Astrocyte (in vitro differentiated cells and primary cell): ENCODE results near the gene ASCC3. TPM values are rescaled to one million over a fixed set of nuclear protein-coding genes. Genes with fewer than 3 reads are reported as not detected.

Experiments used
- DNase-seq: peaks from one replicate; pipeline ENCODE4 v3.0.0-alpha.2; 2010; ENCODE audit warnings: low read depth
- FAIRE-seq: peaks from 2 replicates; lab custom pipeline; 2011; peaks lifted over from hg19 to GRCh38; lab: Jason Lieb, UNC
- H2AFZ ChIP-seq: 2 replicates; pipeline ENCODE4 v1.6.0; 2012; ENCODE audit warnings: low read depth, low read length, inconsistent platforms
- H3K27ac ChIP-seq: 2 replicates; pipeline ENCODE4 v1.5.1; 2011; ENCODE audit warnings: low read depth, low read length, inconsistent platforms
- H3K27me3 ChIP-seq: 2 replicates; pipeline ENCODE4 v1.6.0; 2011; ENCODE audit warnings: low read length, inconsistent platforms; ENCODE audit not compliant: insufficient read depth
- H3K36me3 ChIP-seq: 2 replicates; pipeline ENCODE4 v1.5.1; 2011; ENCODE audit warnings: low read length, inconsistent platforms; ENCODE audit not compliant: insufficient read depth
- H3K4me1 ChIP-seq: 2 replicates; pipeline ENCODE4 v1.5.1; 2011; ENCODE audit warnings: low read length, inconsistent platforms; ENCODE audit not compliant: insufficient read depth
- H3K4me2 ChIP-seq: 2 replicates; pipeline ENCODE4 v1.6.0; 2012; ENCODE audit warnings: low read length, inconsistent platforms
- H3K4me3 ChIP-seq: 2 replicates; pipeline ENCODE4 v1.5.1; 2011; ENCODE audit warnings: low read depth, mild to moderate bottlenecking, low read length, inconsistent platforms; ENCODE audit not compliant: insufficient read depth
- H3K79me2 ChIP-seq: 2 replicates; pipeline ENCODE4 v1.6.0; 2012; ENCODE audit warnings: mild to moderate bottlenecking, low read length, inconsistent platforms; ENCODE audit not compliant: insufficient read depth
- H3K9ac ChIP-seq: 2 replicates; pipeline ENCODE4 v1.6.0; 2012; ENCODE audit warnings: mild to moderate bottlenecking, low read length, inconsistent platforms
- H3K9me3 ChIP-seq: 2 replicates; pipeline ENCODE4 v1.5.1; 2012; ENCODE audit warnings: low read depth, mild to moderate bottlenecking, low read length, inconsistent platforms; ENCODE audit not compliant: insufficient read depth
- H4K20me1 ChIP-seq: 2 replicates; pipeline ENCODE4 v1.6.0; 2012; ENCODE audit warnings: low read length, inconsistent platforms; ENCODE audit not compliant: insufficient read depth
- H3K27ac Mint-ChIP-seq: one replicate; pipeline ENCODE4 v1.8.0; 2021; ENCODE audit warnings: mild to moderate bottlenecking, mixed read lengths; ENCODE audit not compliant: unreplicated experiment
- H3K27me3 Mint-ChIP-seq: one replicate; pipeline ENCODE4 v1.8.0; 2021; ENCODE audit warnings: low read depth, mixed read lengths; ENCODE audit not compliant: unreplicated experiment
- H3K36me3 Mint-ChIP-seq: one replicate; pipeline ENCODE4 v1.8.0; 2021; ENCODE audit warnings: low read depth, mixed read lengths; ENCODE audit not compliant: unreplicated experiment
- H3K4me1 Mint-ChIP-seq: one replicate; pipeline ENCODE4 v1.8.0; 2021; ENCODE audit warnings: low read depth, mixed read lengths; ENCODE audit not compliant: unreplicated experiment
- H3K4me3 Mint-ChIP-seq: one replicate; pipeline ENCODE4 v1.8.0; 2021; ENCODE audit warnings: mild to moderate bottlenecking, moderate library complexity, mixed read lengths; ENCODE audit not compliant: unreplicated experiment
- H3K9me3 Mint-ChIP-seq: one replicate; pipeline ENCODE4 v1.8.0; 2021; ENCODE audit warnings: mild to moderate bottlenecking, mixed read lengths; ENCODE audit not compliant: unreplicated experiment
- CTCF ChIP-seq: IDR thresholded peaks from 2 replicates; pipeline ENCODE4 v1.5.1; 2011; ENCODE audit warnings: low read depth, mild to moderate bottlenecking, inconsistent platforms, low read length, moderate library complexity; ENCODE audit not compliant: insufficient read depth
- EZH2 ChIP-seq: IDR thresholded peaks from 2 replicates; pipeline ENCODE4 v1.6.1; 2012; ENCODE audit warnings: mild to moderate bottlenecking, low read length, inconsistent platforms; ENCODE audit not compliant: insufficient read depth
- total RNA-seq: library from RNA; stranded (reverse); gene quantifications from 2 replicates; pipeline ENCODE4 v1.2.1, GENCODE V29; 2021

Gene ASCC3
- total RNA-seq, 1 donor from 2014 or later: 138 TPM

- Histone ChIP-seq H3K79me2 (no peaks in the 10 kb centered on the region), H3K27me3 (no peaks in the 10 kb centered on the region), H3K4me1 (no peaks in the 10 kb centered on the region), H3K9ac (no peak overlapping the region), H4K20me1 (peaks cover 4% of the 10 kb centered on the region), H3K4me3 (no peak overlapping the region), H2AFZ (no peak overlapping the region), H3K36me3 (no peaks in the 10 kb centered on the region), H3K9me3 (no peaks in the 10 kb centered on the region), H3K4me2 (no peak overlapping the region), H3K27ac (no peak overlapping the region)
- Mint-ChIP-seq H3K27ac (no peak overlapping the region), H3K4me3 (no peak overlapping the region), H3K4me1 (peaks cover 3% of the 10 kb centered on the region), H3K27me3 (no peaks in the 10 kb centered on the region), H3K36me3 (no peaks in the 10 kb centered on the region), H3K9me3 (no peaks in the 10 kb centered on the region)
- no peak for DNase-seq
- FAIRE-seq: no peak
- TF ChIP-seq EZH2: no peak
- no peak for TF ChIP-seq CTCF
Measured at GRCh38 chr6:100780648-100781047, 100.5 kb downstream of the ASCC3 start.

GRCh38 chr6:100775667-100776066, 105.5 kb downstream of the ASCC3 start:
- Histone ChIP-seq H3K36me3 (no peaks in the 10 kb centered on the region), H3K9me3 (no peaks in the 10 kb centered on the region), H2AFZ (no peak overlapping the region), H3K4me3 (no peak overlapping the region), H3K9ac (no peak overlapping the region), H4K20me1 (peaks cover 4% of the 10 kb centered on the region), H3K27ac (no peak overlapping the region), H3K27me3 (no peaks in the 10 kb centered on the region), H3K4me1 (no peaks in the 10 kb centered on the region), H3K4me2 (no peak overlapping the region), H3K79me2 (peaks cover 3% of the 10 kb centered on the region)
- no peak for DNase-seq
- FAIRE-seq: no peak
- TF ChIP-seq EZH2 (no peak), CTCF (no peak)
- no peaks in the 10 kb centered on the region for H3K9me3 Mint-ChIP-seq
- no peak overlapping the region for H3K4me3 Mint-ChIP-seq
- H3K4me1 Mint-ChIP-seq: peaks cover 14% of the 10 kb centered on the region
- H3K36me3 Mint-ChIP-seq: peaks cover 2% of the 10 kb centered on the region
- H3K27me3 Mint-ChIP-seq: no peaks in the 10 kb centered on the region
- H3K27ac Mint-ChIP-seq: no peak overlapping the region

DNA sequence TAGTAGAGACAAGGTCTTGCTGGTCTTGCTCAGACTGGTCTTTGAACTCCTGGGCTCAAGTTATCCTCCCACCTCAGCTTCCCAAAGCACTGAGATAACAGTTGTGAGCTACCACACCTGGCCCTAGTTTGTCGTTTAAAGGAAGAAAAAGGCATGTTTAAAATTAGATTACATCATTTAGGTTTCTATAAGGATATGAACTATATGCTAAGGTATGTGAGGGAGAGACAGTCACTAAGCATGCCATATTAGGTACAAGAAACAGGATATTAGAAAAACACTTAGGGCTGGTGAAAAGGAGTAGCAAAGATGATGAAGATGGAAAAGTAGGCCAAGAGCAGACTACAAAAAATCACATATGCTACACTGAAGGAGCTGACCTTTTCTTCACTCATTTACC, 106.4 kb downstream of the ASCC3 start:
- no peak for FAIRE-seq
- no peaks in the 10 kb centered on the region for H3K9me3 ChIP-seq
- no peaks in the 10 kb centered on the region for H3K4me1 ChIP-seq
- TF ChIP-seq EZH2: no peak
- H3K36me3 ChIP-seq: no peaks in the 10 kb centered on the region
- H3K36me3 Mint-ChIP-seq: peaks cover 2% of the 10 kb centered on the region
- H3K4me1 Mint-ChIP-seq: peaks cover 14% of the 10 kb centered on the region
- H3K9me3 Mint-ChIP-seq: no peaks in the 10 kb centered on the region
- H3K9ac ChIP-seq: no peak overlapping the region
- H3K27ac ChIP-seq: no peak overlapping the region
- no peak overlapping the region for H2AFZ ChIP-seq
- H3K79me2 ChIP-seq: peaks cover 3% of the 10 kb centered on the region
- peaks cover 4% of the 10 kb centered on the region for H4K20me1 ChIP-seq
- no peaks in the 10 kb centered on the region for H3K27me3 ChIP-seq
- H3K4me3 Mint-ChIP-seq: no peak overlapping the region
- H3K27ac Mint-ChIP-seq: peak overlapping the region; percentile 78
- H3K27me3 Mint-ChIP-seq: no peaks in the 10 kb centered on the region
- H3K4me2 ChIP-seq: peak overlapping the region; percentile 24
- no peak overlapping the region for H3K4me3 ChIP-seq
- DNase-seq: no peak
